K562 (cell line): ENCODE data around the gene GRIK5. TPM values are rescaled to one million over a fixed set of nuclear protein-coding genes. Genes with fewer than 3 reads are reported as not detected.

ENCODE experiments used
- ATAC-seq: fragments of 200-7000 bp; cut with Tn5 transposase; 3 replicates; pipeline ENCODE4 v1.9.1; 2020; ENCODE audit warnings: moderate library complexity
- BruUV-seq: library from RNA; stranded (reverse); fragments of 400-500 nt; replicated peaks from 2 replicates; lab custom pipeline; 2021; lab: Mats Ljungman, UMichigan
- CTCF ChIA-PET: fragments of 300-600 bp; formaldehyde crosslinking; extraction: SDS; loops from one replicate; lab custom pipeline; 2021; ENCODE audit warnings: low intra/inter-chr PET ratio; lab: Yijun Ruan, JAX
- POLR2A ChIA-PET: fragments of 300-600, 350-650 bp; sonication (Branson Sonifier 250); formaldehyde crosslinking; extraction: SDS; loops from one replicate; lab custom pipeline; 2021; ENCODE audit warnings: antibody characterized with exemption, inconsistent platforms; lab: Yijun Ruan, JAX
- DNase-seq, 4 experiments: peaks; one replicate each; pipeline versions ENCODE4 v3.0.0 to v3.0.0-alpha.2; 2011 to 2018; ENCODE audit warnings: low spot score in 3 of 4, mixed read lengths in 3 of 4; ENCODE audit errors: extremely low read depth in 1 of 4
- FAIRE-seq: peaks from 2 replicates; lab custom pipeline; 2011; peaks lifted over from hg19 to GRCh38; lab: Jason Lieb, UNC
- H2AFZ ChIP-seq: 2 replicates; pipeline ENCODE4 v1.6.0; 2011; ENCODE audit warnings: low read depth, low read length, control low read depth, inconsistent platforms
- H3K27ac ChIP-seq: fragments of 200-600 bp; 3 replicates; pipeline ENCODE4 v1.8.0; 2011; ENCODE audit warnings: low read depth, mild to moderate bottlenecking, control low read depth, inconsistent platforms, low read length, moderate library complexity, mixed read lengths; ENCODE audit errors: extremely low read depth
- H3K27me3 ChIP-seq, 2 experiments: fragments of 300-600 bp in 1 of 2; 2 replicates in 1 of 2; 3 replicates in 1 of 2; pipeline versions ENCODE4 v1.6.0 to v1.8.0; 2011; ENCODE audit warnings: inconsistent platforms in 2 of 2, low read length in 2 of 2, mild to moderate bottlenecking in 1 of 2, mixed read lengths in 1 of 2, moderate library complexity in 1 of 2; ENCODE audit not compliant: control insufficient read depth in 2 of 2, insufficient read depth in 2 of 2
- H3K36me3 ChIP-seq: fragments of 300-600 bp; 3 replicates; pipeline ENCODE4 v1.8.0; 2011; ENCODE audit warnings: mild to moderate bottlenecking, low read length, inconsistent platforms; ENCODE audit not compliant: control insufficient read depth, insufficient read depth
- H3K4me1 ChIP-seq, 2 experiments: fragments of 200-600 bp in 1 of 2; replicated peaks in 1 of 2; 2 replicates in 1 of 2; 3 replicates in 1 of 2; pipeline versions ENCODE4 v1.5.1 to v1.8.0; 2011; ENCODE audit warnings: inconsistent platforms in 2 of 2, low read length in 2 of 2, mild to moderate bottlenecking in 1 of 2, mixed read lengths in 1 of 2, moderate library complexity in 1 of 2; ENCODE audit not compliant: control insufficient read depth in 2 of 2, insufficient read depth in 2 of 2
- H3K4me2 ChIP-seq: 2 replicates; pipeline ENCODE4 v1.6.1; 2011; ENCODE audit warnings: low read length, control low read depth, inconsistent platforms, mixed read lengths; ENCODE audit not compliant: insufficient read depth
- H3K4me3 ChIP-seq: fragments of 200-600 bp; sonication (generic), shearing (Covaris generic); 2 replicates; pipeline ENCODE4 v1.5.1; 2016; ENCODE audit warnings: control low read depth, inconsistent platforms
- H3K79me2 ChIP-seq: fragments of 200-600 bp; 3 replicates; pipeline ENCODE4 v1.8.0; 2011; ENCODE audit warnings: low read length, inconsistent platforms; ENCODE audit not compliant: control insufficient read depth, insufficient read depth
- H3K9ac ChIP-seq, 2 experiments: 2 replicates each; pipeline versions ENCODE4 v1.6.0 to v1.6.1; 2011; ENCODE audit warnings: low read depth in 2 of 2, low read length in 2 of 2, control low read depth in 1 of 2, inconsistent platforms in 1 of 2, mild to moderate bottlenecking in 1 of 2, mixed read lengths in 1 of 2; ENCODE audit not compliant: insufficient read depth in 1 of 2
- H3K9me1 ChIP-seq: one replicate; pipeline ENCODE4 v1.6.0; 2011; ENCODE audit warnings: inconsistent platforms, mild to moderate bottlenecking, low read length, moderate library complexity; ENCODE audit not compliant: control insufficient read depth, insufficient read depth
- H3K9me3 ChIP-seq: replicated peaks from 2 replicates; pipeline ENCODE4 v1.5.1; 2011; ENCODE audit warnings: low read depth, low read length, inconsistent platforms; ENCODE audit not compliant: control insufficient read depth, insufficient read depth
- H4K20me1 ChIP-seq: replicated peaks from 2 replicates; pipeline ENCODE4 v1.6.1; 2011; ENCODE audit warnings: low read length, inconsistent platforms, mixed read lengths; ENCODE audit not compliant: control insufficient read depth, insufficient read depth
- FIP1L1 ChIP-seq: fragments of 200-400 bp; formaldehyde crosslinking; IDR thresholded peaks from 2 replicates; pipeline ENCODE4 v1.6.1; 2018; ENCODE audit warnings: mild to moderate bottlenecking, low read depth, low read length; ENCODE audit not compliant: poor library complexity, severe bottlenecking
- KDM4B ChIP-seq, 2 experiments: fragments of 450-650 bp in 1 of 2; sonication (generic) in 1 of 2; IDR thresholded peaks; 2 replicates each; pipeline ENCODE4 v1.6.1; 2016 to 2017; ENCODE audit warnings: borderline replicate concordance in 2 of 2, antibody characterized with exemption in 1 of 2, low read depth in 1 of 2, mild to moderate bottlenecking in 1 of 2
- MCM7 ChIP-seq, 2 experiments: fragments of 450-650 bp; IDR thresholded peaks; 2 replicates each; pipeline ENCODE4 v1.6.1; 2016 to 2018
- MNT ChIP-seq, 2 experiments: fragments of 450-650 bp; conservative IDR thresholded peaks; 2 replicates each; pipeline ENCODE4 v1.6.1; 2017; ENCODE audit warnings: mild to moderate bottlenecking in 2 of 2, moderate library complexity in 2 of 2
- OTX1 ChIP-seq: fragments of 450-650 bp; formaldehyde crosslinking; IDR thresholded peaks from 2 replicates; pipeline ENCODE4 v1.4.0; 2022; ENCODE audit warnings: mild to moderate bottlenecking
- VEZF1 ChIP-seq: fragments of 200-800 bp; sonication (Bioruptor generic); IDR thresholded peaks from 2 replicates; pipeline ENCODE4 v1.6.1; 2017; ENCODE audit warnings: missing genetic modification characterization, missing compliant biosample characterization
- ZNF224 ChIP-seq: sonication (generic); formaldehyde crosslinking; IDR thresholded peaks from 2 replicates; pipeline ENCODE4 v1.8.0; 2022; ENCODE audit warnings: mild to moderate bottlenecking, missing genetic modification reagents
- ZNF318 ChIP-seq, 2 experiments: fragments of 450-650 bp; IDR thresholded peaks; 2 replicates each; pipeline ENCODE4 v1.6.1; 2016; ENCODE audit warnings: mild to moderate bottlenecking in 2 of 2, borderline replicate concordance in 1 of 2, low read depth in 1 of 2, moderate library complexity in 1 of 2
- ZNF589 ChIP-seq: fragments of 200-800 bp; sonication (Bioruptor generic); IDR thresholded peaks from 2 replicates; pipeline ENCODE4 v1.6.1; 2016; ENCODE audit warnings: low read depth, missing genetic modification characterization, missing compliant biosample characterization
- ZNF76 ChIP-seq: fragments of 250-450 bp; sonication (Bioruptor Pico); IDR thresholded peaks from 2 replicates; pipeline ENCODE4 v1.4.0; 2020; ENCODE audit warnings: mild to moderate bottlenecking, moderate library complexity, borderline replicate concordance
- WGBS: fragments of 100-300 bp; shearing (Covaris generic); methylation state at CpG from one replicate; pipeline ENCODE4 v1.1.6; 2016; ENCODE audit warnings: low coverage, mixed read lengths; ENCODE audit not compliant: insufficient coverage; ENCODE audit errors: missing lambda C conversion rate; 5-methylcytosine and 5-hydroxymethylcytosine counted together
- in situ Hi-C: fragments of 300-500 bp; cut with MboI; formaldehyde crosslinking; loops from 4 replicates; pipeline ENCODE4 v1.15.0; 2018; ENCODE audit warnings: inconsistent platforms, mixed read lengths
- intact Hi-C: fragments of 100-400 bp; cut with micrococcal nuclease; formaldehyde crosslinking; loops from 2 replicates; pipeline ENCODE4 v1.14.2; 2022
- polyA plus RNA-seq, 8 experiments: library from polyadenylated mRNA; depleted of rRNA in 4 of 8; stranded (reverse) in 5 of 8; unstranded in 3 of 8; fragments of >200 nt; fragmentation: Nextera tagmentation in 2 of 8; fragmentation: Illumina TruSeq in 1 of 8; extraction: Ambion mirVana in 2 of 8; extraction: Trizol in 1 of 8; gene quantifications; 2 replicates each; pipeline versions ENCODE4 v1.2.1 to v1.2.3, GENCODE V29; 2011 to 2014; ENCODE audit warnings: inconsistent platforms in 1 of 8, missing spikeins in 1 of 8
- total RNA-seq, 7 experiments: library from RNA; depleted of rRNA in 6 of 7; stranded (reverse); fragments of >200 nt in 6 of 7; fragmentation: Illumina TruSeq in 2 of 7; extraction: Trizol in 2 of 7; gene quantifications; 2 replicates each; pipeline versions ENCODE4 v1.2.1 to v1.2.3, GENCODE V29; 2011 to 2021; ENCODE audit warnings: low replicate concordance in 1 of 7

GRIK5 gene
- total and polyA plus RNA-seq, 9 of the 15 experiments (the other 6 are each of a cell fraction or from before 2014, with no cell fraction given): 0.04 to 0.55 (median 0.27) TPM; not detected in 2

- Histone ChIP-seq H3K9me1 (no peaks in the 10 kb centered on the region), H3K4me3 (no peak overlapping the region), H3K9ac (no peak overlapping the region), H3K4me2 (no peak overlapping the region), H2AFZ (no peak overlapping the region), H3K27me3 (peaks cover 9 to 35% of the 10 kb centered on the region in 2 experiments), H4K20me1 (0 out of 2 replicates have a peak, but pooled peaks cover 9% of the 10 kb centered on the region), H3K27ac (no peak overlapping the region), H3K4me1 (peaks cover 0 to 5% of the 10 kb centered on the region in 2 experiments; a peak in 2 of 5 replicates), H3K9me3 (no peaks in the 10 kb centered on the region), H3K79me2 (no peaks in the 10 kb centered on the region), H3K36me3 (no peaks in the 10 kb centered on the region)
- in situ Hi-C loops: loop anchor here (25.0 kb wide), 1 partner anchor 426 kb away; the partner anchor contains the start of gene CEACAM1
- BruUV-seq: no TSS peak
- DNase-seq (no peak), FAIRE-seq (no peak), ATAC-seq (no peak)
- CTCF ChIA-PET: no interaction called here
- intact Hi-C loops: no loop called here
- WGBS: 0% methylated on average over 1 of the region's 1 CpG
- POLR2A ChIA-PET: interaction anchor here (0.7 to 0.9 kb wide), 3 partner anchors 34 to 304 kb away, joined by 3 read pairs; no protein-coding TSS in a partner anchor
- TF ChIP-seq ZNF589: no peak
- no peak for TF ChIP-seq MNT (conservative IDR thresholded peaks at IDR 0.05)
- TF ChIP-seq FIP1L1: no peak
- no peak for TF ChIP-seq ZNF76
- TF ChIP-seq ZNF224 (CRISPR knock-in tag): no peak
- no peak for TF ChIP-seq KDM4B (IDR thresholded peaks at IDR 0.05; ENCODE audit: borderline replicate concordance in 2 of 2, low read depth in 1 of 2)
- TF ChIP-seq VEZF1: no peak
- TF ChIP-seq OTX1 (CRISPR knock-in tag): no peak
- no peak for TF ChIP-seq ZNF318 (IDR thresholded peaks at IDR 0.05; ENCODE audit: borderline replicate concordance in 1 of 2, low read depth in 1 of 2)
- no peak for TF ChIP-seq MCM7 (IDR thresholded peaks at IDR 0.05)
Measured at GRCh38 chr19:42111384-42111783, 41.4 kb upstream of the GRIK5 start.
